Esophagus muscularis mucosa (tissue), 4 donors: ENCODE data around the gene ERBB4.

ENCODE experiments used
- EP300 ChIP-seq: sonication (generic); formaldehyde crosslinking; IDR thresholded peaks from one replicate; pipeline ENCODE4 v1.6.1; 2017; ENCODE audit warnings: antibody characterized with exemption
- POLR2AphosphoS5 ChIP-seq, 2 donors: sonication (generic); formaldehyde crosslinking; IDR thresholded peaks; one replicate each; pipeline ENCODE4 v1.6.1; 2017; ENCODE audit warnings: antibody characterized with exemption in 2 of 2
- TF ChIP-seq, protein P1 (sequence below), 3 experiments: fragments of 200-600 bp in 2 of 3; fragments of 450-650 bp in 1 of 3; sonication (generic) in 2 of 3; IDR thresholded peaks; one replicate each; pipeline ENCODE4 v1.5.1; 2017 to 2019; ENCODE audit warnings: antibody characterized with exemption in 3 of 3, mild to moderate bottlenecking in 2 of 3, moderate library complexity in 1 of 3

DNA sequence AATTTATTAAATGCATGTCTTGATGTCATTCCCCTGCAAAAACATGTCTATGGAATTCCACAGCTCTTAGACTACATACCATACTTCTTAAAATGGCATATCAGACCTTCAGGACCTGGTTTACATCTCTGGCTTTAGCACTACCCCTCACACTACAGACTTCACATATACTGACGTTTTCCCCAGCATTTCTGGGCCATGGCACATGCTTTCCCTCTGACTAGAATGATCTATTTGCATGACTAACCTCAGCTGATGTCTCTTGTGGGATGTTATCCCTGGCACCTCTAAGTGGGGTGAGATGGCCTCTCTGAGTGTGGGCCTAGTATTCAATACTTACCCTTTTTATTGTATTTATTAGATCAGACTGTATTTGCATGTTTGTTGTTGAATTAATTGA lies 381.6 kb downstream of the ERBB4 start:
- TF ChIP-seq, protein P1, sequence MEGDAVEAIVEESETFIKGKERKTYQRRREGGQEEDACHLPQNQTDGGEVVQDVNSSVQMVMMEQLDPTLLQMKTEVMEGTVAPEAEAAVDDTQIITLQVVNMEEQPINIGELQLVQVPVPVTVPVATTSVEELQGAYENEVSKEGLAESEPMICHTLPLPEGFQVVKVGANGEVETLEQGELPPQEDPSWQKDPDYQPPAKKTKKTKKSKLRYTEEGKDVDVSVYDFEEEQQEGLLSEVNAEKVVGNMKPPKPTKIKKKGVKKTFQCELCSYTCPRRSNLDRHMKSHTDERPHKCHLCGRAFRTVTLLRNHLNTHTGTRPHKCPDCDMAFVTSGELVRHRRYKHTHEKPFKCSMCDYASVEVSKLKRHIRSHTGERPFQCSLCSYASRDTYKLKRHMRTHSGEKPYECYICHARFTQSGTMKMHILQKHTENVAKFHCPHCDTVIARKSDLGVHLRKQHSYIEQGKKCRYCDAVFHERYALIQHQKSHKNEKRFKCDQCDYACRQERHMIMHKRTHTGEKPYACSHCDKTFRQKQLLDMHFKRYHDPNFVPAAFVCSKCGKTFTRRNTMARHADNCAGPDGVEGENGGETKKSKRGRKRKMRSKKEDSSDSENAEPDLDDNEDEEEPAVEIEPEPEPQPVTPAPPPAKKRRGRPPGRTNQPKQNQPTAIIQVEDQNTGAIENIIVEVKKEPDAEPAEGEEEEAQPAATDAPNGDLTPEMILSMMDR (IDR thresholded peaks at IDR 0.05) = no peak
- no peak for TF ChIP-seq POLR2AphosphoS5 (IDR thresholded peaks at IDR 0.05)
- no peak for TF ChIP-seq EP300
